CD14-positive monocyte (primary cell): ENCODE data around the gene PHACTR3. TPM values are rescaled to one million over a fixed set of nuclear protein-coding genes. Genes with fewer than 3 reads are reported as not detected.

Source experiments
- DNase-seq, 3 donors: peaks; one replicate each; pipeline ENCODE4 v3.0.0-alpha.2; 2011 to 2022
- H2AFZ ChIP-seq: 2 replicates; pipeline ENCODE4 v1.6.0; 2012; ENCODE audit warnings: mild to moderate bottlenecking, low read depth, low read length, inconsistent platforms; ENCODE audit not compliant: insufficient read depth, poor library complexity, severe bottlenecking
- H3K27ac ChIP-seq, 2 donors: 1 replicate in 1 of 2; 2 replicates in 1 of 2; pipeline ENCODE4 v1.5.1; 2012 to 2013; ENCODE audit warnings: low read length in 2 of 2, control low read depth in 1 of 2, inconsistent platforms in 1 of 2, low read depth in 1 of 2, mild to moderate bottlenecking in 1 of 2
- H3K27me3 ChIP-seq, 2 donors: one replicate each; pipeline versions ENCODE4 v1.6.0 to v1.6.1; 2011 to 2013; ENCODE audit warnings: low read length in 2 of 2; ENCODE audit not compliant: control insufficient read depth in 2 of 2, insufficient read depth in 2 of 2
- H3K36me3 ChIP-seq, 2 donors: replicated peaks in 1 of 2; 1 replicate in 1 of 2; 2 replicates in 1 of 2; pipeline versions ENCODE4 v1.5.1 to v1.6.1; 2012 to 2013; ENCODE audit warnings: low read length in 2 of 2, control low read depth in 1 of 2, inconsistent platforms in 1 of 2, mild to moderate bottlenecking in 1 of 2; ENCODE audit not compliant: insufficient read depth in 2 of 2, control insufficient read depth in 1 of 2
- H3K4me1 ChIP-seq, 2 donors: 1 replicate in 1 of 2; 2 replicates in 1 of 2; pipeline versions ENCODE4 v1.5.1 to v1.6.1; 2012 to 2013; ENCODE audit warnings: low read length in 2 of 2, control low read depth in 1 of 2, inconsistent platforms in 1 of 2, mild to moderate bottlenecking in 1 of 2, moderate library complexity in 1 of 2; ENCODE audit not compliant: insufficient read depth in 2 of 2, control insufficient read depth in 1 of 2
- H3K4me2 ChIP-seq: replicated peaks from 2 replicates; pipeline ENCODE3; 2012; ENCODE audit warnings: low read length, moderate library complexity, mild to moderate bottlenecking; ENCODE audit not compliant: poor library complexity, severe bottlenecking; ENCODE audit errors: extremely low read depth
- H3K4me3 ChIP-seq, 3 experiments: fragments of 200-600 bp in 1 of 3; sonication (generic) in 1 of 3; replicated peaks in 1 of 3; 1 replicate in 2 of 3; 2 replicates in 1 of 3; pipeline ENCODE4 v1.5.1; 2011 to 2013; ENCODE audit warnings: low read length in 3 of 3, mild to moderate bottlenecking in 3 of 3, control low read depth in 2 of 3, low read depth in 2 of 3, inconsistent platforms in 1 of 3, moderate library complexity in 1 of 3
- H3K79me2 ChIP-seq: 2 replicates; pipeline ENCODE4 v1.6.0; 2012; ENCODE audit warnings: mild to moderate bottlenecking, control low read depth, inconsistent platforms, low read length, moderate library complexity; ENCODE audit not compliant: insufficient read depth
- H3K9ac ChIP-seq: 2 replicates; pipeline ENCODE4 v1.6.0; 2017; ENCODE audit warnings: low read length, mild to moderate bottlenecking; ENCODE audit not compliant: insufficient read depth, poor library complexity, severe bottlenecking
- H3K9me3 ChIP-seq, 2 donors: replicated peaks in 1 of 2; 1 replicate in 1 of 2; 2 replicates in 1 of 2; pipeline versions ENCODE4 v1.5.1 to v1.6.1; 2012 to 2013; ENCODE audit warnings: low read length in 2 of 2, control low read depth in 1 of 2; ENCODE audit not compliant: control insufficient read depth in 1 of 2, insufficient read depth in 1 of 2
- H4K20me1 ChIP-seq: 2 replicates; pipeline ENCODE4 v1.6.0; 2012; ENCODE audit warnings: mild to moderate bottlenecking, low read length, control low read depth, moderate library complexity; ENCODE audit not compliant: insufficient read depth
- H3K27ac Mint-ChIP-seq, 7 donors: one replicate each; pipeline ENCODE4 v1.8.0; 2020; ENCODE audit warnings: mild to moderate bottlenecking in 7 of 7, mixed read lengths in 7 of 7, moderate library complexity in 6 of 7, inconsistent platforms in 2 of 7
- H3K27me3 Mint-ChIP-seq, 3 donors: one replicate each; pipeline ENCODE4 v1.8.0; 2021 to 2022; ENCODE audit warnings: low read depth in 3 of 3, mild to moderate bottlenecking in 3 of 3, mixed read lengths in 3 of 3, moderate library complexity in 3 of 3, inconsistent platforms in 1 of 3
- H3K36me3 Mint-ChIP-seq, 2 donors: one replicate each; pipeline ENCODE4 v1.8.0; 2020; ENCODE audit warnings: mixed read lengths in 2 of 2, inconsistent platforms in 1 of 2, mild to moderate bottlenecking in 1 of 2
- H3K4me1 Mint-ChIP-seq: one replicate; pipeline ENCODE4 v1.8.0; 2020; ENCODE audit warnings: mild to moderate bottlenecking, mixed read lengths
- H3K4me3 Mint-ChIP-seq, 2 donors: one replicate each; pipeline ENCODE4 v1.8.0; 2020; ENCODE audit warnings: mild to moderate bottlenecking in 2 of 2, mixed read lengths in 2 of 2, moderate library complexity in 1 of 2
- H3K9me3 Mint-ChIP-seq, 7 donors: one replicate each; pipeline ENCODE4 v1.8.0; 2020 to 2022; ENCODE audit warnings: mixed read lengths in 7 of 7, mild to moderate bottlenecking in 6 of 7, moderate library complexity in 6 of 7, inconsistent platforms in 2 of 7
- CTCF ChIP-seq: fragments of 200-600 bp; IDR thresholded peaks from one replicate; pipeline ENCODE4 v1.8.0; 2022; ENCODE audit warnings: antibody characterized with exemption, mild to moderate bottlenecking
- WGBS: methylation state at CpG from one replicate; pipeline ENCODE4 v1.1.5; 2013; ENCODE audit warnings: missing lambda C conversion rate; ENCODE audit not compliant: insufficient coverage; 5-methylcytosine and 5-hydroxymethylcytosine counted together
- intact Hi-C, 2 donors: fragments of 100-400 bp; cut with micrococcal nuclease; formaldehyde crosslinking; loops; one replicate each; pipeline versions ENCODE4 v1.15.0 to v1.15.1; 2023
- polyA plus RNA-seq, 3 donors: library from polyadenylated mRNA; depleted of rRNA in 1 of 3; unstranded in 2 of 3; stranded (reverse) in 1 of 3; fragments of 300-500 nt in 2 of 3; fragments of >200 nt in 1 of 3; fragmentation: Illumina TruSeq in 2 of 3; gene quantifications; 1 replicate in 2 of 3; 2 replicates in 1 of 3; pipeline ENCODE4 v1.2.3, GENCODE V29; 2012 to 2021

PHACTR3 gene
- polyA plus RNA-seq, 3 donors: 0.11 to 0.17 TPM; not detected in 1

DNA sequence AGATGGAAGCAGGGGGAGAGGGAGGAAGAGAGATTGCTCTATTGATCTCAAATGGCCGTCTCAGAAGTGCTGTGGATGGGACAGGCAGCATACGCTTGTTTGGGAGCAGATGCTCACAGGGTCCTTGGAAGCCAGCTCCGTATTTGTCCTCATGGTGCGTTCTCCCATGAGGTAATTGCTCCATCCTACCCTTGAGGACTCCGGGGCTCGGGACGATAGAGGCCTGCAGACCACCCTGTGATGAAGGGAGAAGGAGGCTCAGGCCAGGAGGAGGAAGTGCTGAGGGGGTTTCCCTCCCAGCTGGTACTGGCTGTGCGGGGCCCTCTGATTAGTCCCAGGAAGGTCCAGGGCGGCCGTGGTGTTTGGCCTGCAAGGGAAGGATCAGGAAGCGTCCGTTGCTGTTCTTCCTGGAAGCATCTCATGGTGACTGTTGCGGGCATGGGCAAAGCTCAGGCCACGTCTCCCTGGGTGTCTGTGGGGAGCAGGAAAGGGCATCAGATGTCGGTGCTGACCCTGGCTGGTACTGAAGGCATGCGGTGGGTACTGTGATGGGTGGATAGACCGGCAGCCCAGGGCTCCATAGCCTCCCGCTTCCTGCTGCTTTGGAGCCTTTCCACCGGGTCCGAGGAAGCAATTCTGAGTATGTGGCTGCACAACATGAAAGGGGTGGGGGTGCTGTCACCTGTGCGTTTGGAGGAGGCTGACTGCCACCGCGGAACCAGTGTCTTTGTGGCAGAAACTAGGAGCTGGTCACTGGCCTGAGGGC, 170.8 kb downstream of the PHACTR3 start:
- H4K20me1 ChIP-seq: no peaks in the 10 kb centered on the region
- H3K9me3 Mint-ChIP-seq: peaks cover 0 to 2% (median 0%) of the 10 kb centered on the region in 7 donors
- 81% methylated on average over 16 of the region's 23 CpGs for WGBS
- H3K36me3 Mint-ChIP-seq: no peaks in the 10 kb centered on the region
- no peak for DNase-seq
- intact Hi-C loops: no loop called here
- H3K4me2 ChIP-seq: no peak overlapping the region
- H3K4me1 ChIP-seq: no peaks in the 10 kb centered on the region
- no peaks in the 10 kb centered on the region for H3K36me3 ChIP-seq
- H3K27ac ChIP-seq: no peak overlapping the region
- no peaks in the 10 kb centered on the region for H3K4me1 Mint-ChIP-seq
- H3K27me3 Mint-ChIP-seq: peaks cover 6 to 12% (median 10%) of the 10 kb centered on the region in 3 donors
- no peak for TF ChIP-seq CTCF
- H3K79me2 ChIP-seq: no peaks in the 10 kb centered on the region
- H3K4me3 Mint-ChIP-seq: no peak overlapping the region
- no peak overlapping the region for H3K4me3 ChIP-seq
- no peaks in the 10 kb centered on the region for H3K9me3 ChIP-seq
- no peaks in the 10 kb centered on the region for H3K27me3 ChIP-seq
- no peak overlapping the region for H2AFZ ChIP-seq
- peak overlapping the region in 1 of 7 donors; percentile 68 for H3K27ac Mint-ChIP-seq
- no peak overlapping the region for H3K9ac ChIP-seq

GRCh38 chr20:59775687-59776055, 171.3 kb downstream of the PHACTR3 start:
- intact Hi-C loops: no loop called here
- H3K9me3 ChIP-seq: no peaks in the 10 kb centered on the region
- no peaks in the 10 kb centered on the region for H3K4me1 ChIP-seq
- Mint-ChIP-seq H3K27ac (no peak overlapping the region), H3K9me3 (peaks cover 0 to 2% (median 0%) of the 10 kb centered on the region in 7 donors), H3K27me3 (peaks cover 6 to 12% (median 10%) of the 10 kb centered on the region in 3 donors), H3K4me1 (no peaks in the 10 kb centered on the region), H3K4me3 (no peak overlapping the region), H3K36me3 (no peaks in the 10 kb centered on the region)
- H3K79me2 ChIP-seq: no peaks in the 10 kb centered on the region
- H4K20me1 ChIP-seq: no peaks in the 10 kb centered on the region
- WGBS: 100% methylated on average over 1 of the region's 4 CpGs
- no peak overlapping the region for H3K9ac ChIP-seq
- no peak overlapping the region for H3K4me3 ChIP-seq
- H3K4me2 ChIP-seq: no peak overlapping the region
- no peaks in the 10 kb centered on the region for H3K27me3 ChIP-seq
- H3K36me3 ChIP-seq: no peaks in the 10 kb centered on the region
- H3K27ac ChIP-seq: no peak overlapping the region
- DNase-seq: no peak
- TF ChIP-seq CTCF: no peak
- H2AFZ ChIP-seq: no peak overlapping the region
